Left colon (tissue), 2 donors: ENCODE results near the gene NCKAP5. TPM values are rescaled to one million over a fixed set of nuclear protein-coding genes. Genes with fewer than 3 reads are reported as not detected.

Experiments
- ATAC-seq: fragments of 200-7000 bp; cut with Tn5 transposase; one replicate; pipeline ENCODE4 v1.9.1; 2020; ENCODE audit warnings: mild to moderate bottlenecking, moderate library complexity
- DNase-seq, 2 donors: peaks; one replicate each; pipeline ENCODE4 v3.0.0-alpha.2; 2020
- intact Hi-C, 2 donors: fragments of 100-400 bp; cut with DNase I in 1 of 2; cut with micrococcal nuclease in 1 of 2; formaldehyde crosslinking; loops; one replicate each; pipeline versions ENCODE4 v1.11.2 to v1.14.0; 2022; cut with DNase I, micrococcal nuclease
- total RNA-seq, 2 donors: library from RNA; stranded (reverse); fragmentation: NEBNext Ultra II Directional; extraction: Animal tissue kit (Norgen Biotek cat#: 25700); gene quantifications; one replicate each; pipeline ENCODE4 v1.2.1, GENCODE V29; 2021
- donor health status: DM: no; HTN: no; CAD: no.
- donor health status: DM: yes; HTN: yes; CAD: no.

The NCKAP5 gene
- total RNA-seq, 2 donors from 2014 or later, result 2.0 to 5.8 TPM

DNA sequence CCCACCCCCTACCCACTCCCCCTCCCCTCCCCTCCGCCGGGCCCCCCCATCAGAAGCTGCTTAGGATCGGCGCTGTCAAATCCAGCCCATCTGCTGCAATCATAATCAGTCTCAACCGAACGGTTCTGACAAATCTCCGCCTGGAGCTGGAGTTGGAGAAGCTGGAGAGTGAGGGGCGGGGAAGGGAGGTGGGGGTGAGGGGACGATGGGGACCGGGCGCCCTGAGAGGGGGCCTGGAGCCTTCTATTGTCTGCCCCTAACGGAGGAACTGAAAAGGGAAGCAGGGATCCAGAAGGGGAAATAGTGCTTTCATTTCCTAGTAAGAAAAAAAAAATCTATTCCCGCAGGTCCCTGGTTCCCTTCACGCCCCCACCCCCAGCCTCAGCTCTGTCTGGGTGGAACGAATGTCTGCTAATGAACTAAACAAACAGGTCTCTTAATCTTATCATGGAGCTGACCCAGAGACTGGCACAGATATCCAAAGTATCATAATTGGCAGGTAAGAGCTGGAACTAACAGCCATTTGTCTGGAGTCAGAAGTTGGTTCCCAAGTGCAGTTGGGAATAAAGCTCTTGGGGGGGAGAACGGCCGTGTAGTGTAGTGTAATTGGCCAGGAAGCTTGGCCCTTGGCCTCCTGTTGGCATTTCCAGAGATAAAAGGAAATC lies 301.2 kb downstream of the NCKAP5 start:
- intact Hi-C loops, result no loop called here
- ATAC-seq (no peak), DNase-seq (no peak)

DNA sequence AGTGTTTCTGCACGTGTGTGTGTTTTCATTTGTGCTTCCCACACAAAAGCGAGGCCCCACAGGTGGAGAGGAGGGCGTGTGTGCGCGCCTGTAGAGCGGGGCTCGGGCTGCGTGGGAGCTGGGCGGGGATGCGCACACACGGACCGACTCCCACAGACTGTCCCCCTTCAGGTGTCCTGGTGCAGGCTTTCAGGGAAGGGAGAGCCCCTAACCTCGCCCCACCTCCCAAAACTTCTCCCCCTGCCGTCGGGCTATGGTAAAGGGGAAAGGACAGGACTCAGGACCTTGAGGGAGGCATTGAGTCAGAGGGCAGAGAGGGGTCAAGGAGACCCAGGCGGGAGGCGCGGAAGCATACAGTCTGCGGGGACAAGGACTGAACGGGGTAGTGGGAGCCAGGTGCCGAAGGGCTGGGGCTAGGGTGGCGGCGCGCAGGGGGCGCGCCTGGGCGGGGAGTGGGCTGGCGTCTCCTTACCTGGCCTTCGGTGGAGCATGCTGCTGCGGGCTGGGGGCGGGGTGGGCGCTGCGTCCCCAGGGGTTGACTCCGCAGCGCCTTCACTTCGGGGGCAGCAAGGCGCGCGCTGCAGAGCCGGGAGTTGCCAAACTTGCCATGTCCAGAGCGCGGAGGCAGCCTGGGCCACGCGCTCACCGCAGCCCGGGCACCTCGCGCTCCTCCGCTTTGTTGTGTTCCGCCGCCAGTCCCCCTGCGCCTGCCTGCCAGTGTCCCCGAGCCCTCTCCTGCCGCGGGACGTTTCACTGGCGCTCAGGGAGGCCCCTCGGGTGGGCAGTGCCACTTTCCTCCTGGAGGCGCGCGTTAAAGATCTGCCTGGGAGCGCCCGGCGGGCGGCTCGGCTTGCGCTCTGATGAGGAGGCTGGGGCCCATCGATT lies 302.0 kb downstream of the NCKAP5 start:
- DNase-seq (peak in 1 of 2 donors; percentile 14), ATAC-seq (peak; percentile 37)
- intact Hi-C loops, result no loop called here

DNA sequence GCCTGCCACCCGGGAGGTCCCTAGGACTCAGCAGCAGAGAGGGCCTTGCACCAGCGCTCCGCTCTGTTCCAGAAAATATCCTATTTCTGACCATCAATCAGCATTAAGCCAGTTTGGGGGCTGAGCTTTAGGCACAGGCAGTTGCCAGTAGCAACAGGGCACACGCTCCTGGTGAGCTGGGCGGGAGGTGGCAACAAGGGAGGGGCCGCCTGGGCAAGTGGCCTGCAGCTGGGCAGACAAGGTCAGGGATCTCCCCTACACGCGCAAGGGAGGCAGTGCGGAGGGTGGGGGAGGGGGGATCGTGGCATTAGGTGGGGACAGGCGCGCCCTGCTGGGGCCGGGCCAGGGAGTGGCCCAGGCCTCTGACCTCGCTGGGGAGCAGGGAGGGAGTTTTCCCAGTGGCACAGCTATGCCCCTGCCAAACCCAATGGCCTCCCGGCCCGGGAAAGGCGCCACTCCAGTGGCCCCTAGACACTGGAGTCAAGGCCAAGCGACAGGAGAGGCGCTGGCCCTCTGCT lies 302.8 kb downstream of the NCKAP5 start:
- intact Hi-C loops, result no loop called here
- ATAC-seq, result peak; percentile 84
- DNase-seq, result peak; percentile 33 to 41

- ATAC-seq, result peak; percentile 4
- no peak for DNase-seq
- intact Hi-C loops, result no loop called here
Measured at GRCh38 chr2:133264989-133265401, 303.3 kb downstream of the NCKAP5 start.

DNA sequence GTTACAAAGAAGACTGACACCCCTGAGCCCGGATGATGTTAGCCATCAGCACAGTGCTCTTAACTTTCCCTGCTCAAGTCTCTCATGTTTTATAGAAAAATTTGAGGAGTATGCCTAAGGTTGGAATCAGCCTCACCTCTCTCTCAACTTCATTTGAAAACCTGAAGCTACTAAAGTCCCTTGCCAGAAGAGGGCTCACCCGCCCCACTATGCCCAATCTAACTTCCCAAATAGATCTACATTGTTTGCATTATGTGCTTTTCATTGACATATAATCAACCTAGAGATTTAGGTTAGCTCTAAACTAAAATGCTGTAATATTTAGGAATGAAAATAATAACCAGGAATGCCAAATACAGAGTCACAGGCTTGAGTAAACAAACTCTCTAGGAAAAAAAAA lies 305.4 kb downstream of the NCKAP5 start:
- ATAC-seq (no peak), DNase-seq (no peak)
- intact Hi-C loops, result no loop called here

DNA sequence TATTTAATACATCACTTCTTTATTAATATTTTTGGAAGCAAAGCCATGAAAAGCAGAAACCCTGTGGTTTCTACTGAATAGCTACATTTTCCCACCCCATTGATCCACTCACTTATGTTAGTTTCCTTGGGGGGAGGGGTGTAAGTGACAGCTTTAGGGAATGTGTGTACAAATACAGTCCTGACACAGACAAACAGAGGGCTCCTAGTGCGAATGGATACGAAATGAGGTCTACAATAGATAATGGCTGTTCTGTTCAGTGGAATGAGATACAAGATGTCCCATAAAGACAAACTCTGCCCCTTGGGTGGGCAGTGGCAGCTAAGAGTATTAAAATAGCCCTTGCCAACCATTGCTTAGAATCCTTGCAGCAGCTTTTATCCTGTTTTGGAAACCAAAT lies 312.9 kb downstream of the NCKAP5 start:
- ATAC-seq, result no peak
- intact Hi-C loops, result no loop called here
- DNase-seq, result no peak

DNA sequence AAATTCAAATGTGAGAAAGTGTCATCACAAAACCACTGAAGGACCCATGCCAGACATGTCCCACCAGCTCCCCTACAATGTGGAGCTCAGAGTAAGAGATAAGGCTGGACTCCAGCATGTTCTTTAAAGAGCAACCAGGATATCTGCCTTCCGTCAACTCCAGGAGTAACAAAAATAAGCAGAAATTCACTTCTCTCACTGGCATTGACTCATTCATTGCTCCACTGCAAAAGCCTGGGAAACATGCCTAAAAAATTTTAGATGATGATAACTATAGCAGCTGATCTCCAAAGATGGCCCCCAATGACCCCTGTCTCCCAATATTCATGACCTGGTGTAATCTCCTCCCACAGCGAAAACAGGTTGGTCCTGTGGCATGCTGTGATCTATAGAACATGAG lies 314.5 kb downstream of the NCKAP5 start:
- DNase-seq, result no peak
- no peak for ATAC-seq
- intact Hi-C loops, result no loop called here

- DNase-seq, result no peak
- ATAC-seq, result no peak
- intact Hi-C loops, result no loop called here
Measured at GRCh38 chr2:133252780-133253355, 315.4 kb downstream of the NCKAP5 start.

DNA sequence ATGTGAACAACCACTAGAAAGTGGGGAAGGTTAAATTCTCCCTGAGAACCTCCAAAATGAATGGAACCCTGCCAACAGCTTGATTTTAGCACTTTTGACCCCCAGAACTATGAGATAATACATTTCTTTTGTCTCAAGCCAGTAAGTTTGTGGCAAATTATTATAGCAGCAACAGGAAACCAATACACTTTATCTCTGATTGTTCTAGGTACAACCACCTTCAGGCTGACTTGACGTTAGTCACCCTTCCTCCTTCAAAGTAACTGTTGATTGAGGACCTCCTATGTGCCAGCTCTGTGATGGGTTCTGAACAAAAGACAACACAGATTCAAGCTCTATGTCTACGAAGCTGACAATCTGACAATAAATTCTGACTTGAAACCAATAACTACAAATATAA lies 318.9 kb downstream of the NCKAP5 start:
- no peak for ATAC-seq
- DNase-seq, result no peak
- intact Hi-C loops, result no loop called here

DNA sequence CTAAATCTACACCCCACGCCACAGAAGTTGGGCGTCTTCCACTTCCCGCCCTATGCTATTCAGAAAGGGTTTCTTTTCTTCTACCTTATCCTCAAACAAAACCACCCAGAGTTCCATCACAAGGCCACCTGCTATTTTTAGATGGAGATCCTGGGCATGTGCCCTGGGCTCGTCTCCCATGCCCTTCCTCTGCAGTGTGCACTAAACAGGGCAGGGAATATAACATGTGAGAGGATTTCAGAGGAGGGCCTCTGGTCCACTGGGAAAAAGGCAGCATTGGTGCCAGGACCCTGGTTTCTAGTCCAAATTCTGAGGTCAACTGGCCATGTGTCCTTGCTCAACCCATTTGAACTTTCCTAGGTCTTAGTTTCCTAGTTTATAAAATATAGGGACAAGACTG lies 320.0 kb downstream of the NCKAP5 start:
- DNase-seq (no peak), ATAC-seq (no peak)
- intact Hi-C loops, result no loop called here

- DNase-seq, result no peak
- intact Hi-C loops, result no loop called here
- peak; percentile 45 for ATAC-seq
Measured at GRCh38 chr2:133247631-133248030, 320.6 kb downstream of the NCKAP5 start.

DNA sequence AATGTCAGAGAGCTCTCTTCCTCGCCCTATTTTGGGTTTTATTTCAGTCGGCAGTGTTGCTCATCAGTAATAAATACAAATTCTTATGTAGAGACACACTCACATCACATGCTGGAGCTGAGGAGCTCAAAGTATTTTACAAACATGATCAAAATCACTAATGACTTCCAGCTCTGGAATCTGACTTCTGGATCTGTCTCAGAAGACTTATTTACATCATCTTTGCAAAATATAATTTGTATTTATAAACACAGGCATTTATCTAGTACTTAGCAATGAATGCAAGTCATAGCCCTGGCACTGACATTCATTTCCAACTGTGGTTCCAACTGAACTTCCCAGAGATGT lies 327.1 kb downstream of the NCKAP5 start:
- intact Hi-C loops, result no loop called here
- ATAC-seq (no peak), DNase-seq (no peak)

DNA sequence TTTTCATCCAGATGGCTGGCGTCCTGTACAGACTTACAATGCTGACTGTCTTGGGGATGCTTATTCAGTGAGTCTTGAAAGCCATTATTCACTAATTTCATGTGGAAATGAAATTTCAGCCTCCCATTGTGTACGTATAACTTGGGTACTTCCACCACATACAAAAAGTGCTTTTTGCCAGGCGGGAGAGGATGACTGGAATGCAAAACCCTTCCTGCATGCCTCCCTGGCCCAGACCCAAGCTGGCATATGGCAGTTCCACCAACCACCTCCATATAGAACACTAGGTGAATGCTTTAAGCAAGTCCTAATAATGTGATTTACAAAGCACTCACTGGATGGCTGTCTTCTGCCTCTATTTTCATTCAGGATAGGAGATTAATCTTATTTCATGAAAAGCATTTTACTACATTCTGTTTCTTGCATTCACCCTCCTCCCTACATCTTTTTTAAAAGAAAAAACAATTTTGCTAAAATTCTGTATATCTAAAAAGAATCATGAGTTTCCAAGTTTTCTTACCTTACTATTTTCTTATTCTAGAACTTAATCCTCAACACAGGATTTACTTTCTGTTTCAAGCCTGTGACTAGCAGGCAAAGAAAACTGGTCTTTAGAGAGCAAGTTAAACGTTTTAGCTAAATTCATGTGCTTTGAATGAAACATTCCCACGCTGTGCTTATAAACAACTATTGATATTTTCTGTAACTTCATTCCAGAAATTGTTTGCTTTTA lies 327.6 kb downstream of the NCKAP5 start:
- intact Hi-C loops, result no loop called here
- no peak for DNase-seq
- no peak for ATAC-seq

DNA sequence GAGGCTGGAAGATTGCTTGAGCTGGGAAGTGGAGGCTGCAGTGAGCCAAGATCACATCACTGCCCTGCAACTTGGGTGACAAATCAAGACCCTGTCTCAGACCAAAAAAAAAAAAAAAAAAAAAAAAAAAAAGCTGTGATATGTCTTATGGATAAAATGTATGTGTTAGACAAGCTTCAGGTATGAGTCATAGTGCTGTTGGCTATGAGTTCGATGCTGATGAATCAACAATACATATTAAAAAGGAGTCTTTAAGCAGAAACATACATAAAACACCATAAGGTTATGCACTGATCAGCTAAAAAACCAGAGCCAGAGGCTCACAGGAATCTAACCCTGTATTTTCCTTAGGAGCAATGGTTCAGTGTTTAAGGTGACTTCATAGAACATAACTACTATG lies 332.3 kb downstream of the NCKAP5 start:
- DNase-seq (no peak), ATAC-seq (no peak)
- intact Hi-C loops, result no loop called here

DNA sequence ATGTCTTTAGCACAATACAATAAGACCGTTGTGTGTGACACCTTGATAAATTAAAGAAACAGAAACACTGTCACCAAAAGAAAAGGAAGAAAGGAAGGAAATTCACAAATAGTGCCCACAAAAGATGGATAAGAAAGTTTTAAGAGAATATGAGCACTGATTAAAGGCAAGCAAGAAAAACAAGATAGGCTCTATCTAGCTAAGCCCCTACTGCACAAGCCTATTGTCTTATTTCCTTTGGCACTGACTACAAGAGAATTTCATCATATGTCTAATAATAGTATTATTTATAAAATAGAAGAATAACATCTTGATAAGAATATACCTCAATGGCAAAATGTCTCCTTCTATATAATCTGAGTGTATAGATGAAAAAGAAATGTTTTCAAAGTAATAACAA lies 335.7 kb downstream of the NCKAP5 start:
- intact Hi-C loops, result no loop called here
- DNase-seq (no peak), ATAC-seq (no peak)

- no peak for DNase-seq
- intact Hi-C loops, result no loop called here
- no peak for ATAC-seq
Measured at GRCh38 chr2:133231264-133231663, 337.0 kb downstream of the NCKAP5 start.

- intact Hi-C loops, result no loop called here
- DNase-seq, result no peak
Measured at GRCh38 chr2:133229974-133230373, 338.3 kb downstream of the NCKAP5 start.

GRCh38 chr2:133223226-133223625 lies 345.0 kb downstream of the NCKAP5 start:
- intact Hi-C loops, result no loop called here
- DNase-seq, result no peak

More at GRCh38 chr2:133229974-133230373, 338.3 kb downstream of the NCKAP5 start:
- no peak for ATAC-seq

DNA sequence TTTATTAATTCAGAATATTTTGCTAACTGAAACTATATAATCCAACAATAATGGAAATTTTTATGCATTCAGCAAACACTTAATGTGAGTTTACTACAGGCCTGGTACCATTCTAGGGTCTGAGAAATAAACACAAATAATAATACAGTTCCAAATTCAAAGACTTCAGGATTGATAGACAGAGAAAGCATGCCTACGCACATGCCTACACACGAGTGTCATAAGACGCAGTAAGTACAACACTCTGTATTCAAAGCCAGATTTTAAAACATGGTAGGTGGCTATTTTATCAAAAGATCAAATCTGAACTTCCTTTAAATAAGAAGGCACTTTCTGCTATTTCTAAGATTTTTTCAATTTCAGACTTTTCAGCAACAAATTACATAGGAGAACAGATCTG lies 346.9 kb downstream of the NCKAP5 start:
- ATAC-seq (no peak), DNase-seq (no peak)
- intact Hi-C loops, result no loop called here

More at GRCh38 chr2:133223226-133223625, 345.0 kb downstream of the NCKAP5 start:
- no peak for ATAC-seq
